ENCODE data around the gene SASH1. TPM values are rescaled to one million over a fixed set of nuclear protein-coding genes. Genes with fewer than 3 reads are reported as not detected.

The SASH1 gene
- total and polyA plus RNA-seq, 9 donors, result 8.6 to 35.2 (median 18.2) TPM

GRCh38 chr6:148296771-148297170 lies 45.9 kb upstream of the SASH1 start:
- 33 to 60% (median 34%) methylated on average over 1 of the region's 1 CpG for WGBS, 3 donors
- Histone ChIP-seq H3K27me3 (no peaks in the 10 kb centered on the region), H3K4me3 (no peak overlapping the region), H3K36me3 (no peaks in the 10 kb centered on the region), H3K4me1 (ENCODE audit: insufficient read depth) (peaks cover 9% of the 10 kb centered on the region), H3K9me3 (no peaks in the 10 kb centered on the region), H3K27ac (no peak overlapping the region)
- DNase-seq, result no peak
- intact Hi-C loops (cut with DNase I), result no loop called here
- no peak for TF ChIP-seq CTCF (IDR thresholded peaks at IDR 0.05)
- no peak for TF ChIP-seq POLR2A (IDR thresholded peaks at IDR 0.05)
- no peak for TF ChIP-seq EP300 (IDR thresholded peaks at IDR 0.05)

DNA sequence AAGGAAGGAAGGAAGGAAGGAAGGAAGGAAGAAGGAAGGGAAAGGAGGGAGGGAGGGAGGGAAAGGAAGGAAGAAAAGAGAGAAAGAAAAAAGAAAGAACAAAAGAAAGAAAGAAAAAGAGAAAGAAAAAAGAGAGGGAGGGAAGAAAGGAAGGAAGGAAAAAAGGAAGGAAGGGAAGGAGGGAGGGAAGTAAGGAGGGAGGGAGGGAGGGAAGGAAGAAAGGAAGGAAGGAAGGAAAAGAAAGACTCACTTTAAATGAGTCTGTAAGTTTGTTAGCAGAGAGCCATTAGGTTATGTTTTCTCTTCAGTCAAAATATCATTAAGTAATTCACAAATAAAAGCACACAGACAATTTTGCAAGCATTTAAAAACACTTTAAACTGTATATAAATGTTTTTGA lies 44.0 kb upstream of the SASH1 start:
- peaks cover 2% of the 10 kb centered on the region for H3K4me1 ChIP-seq (ENCODE audit: insufficient read depth)
- no peak overlapping the region for H3K4me3 ChIP-seq
- no peak for DNase-seq
- TF ChIP-seq EP300 (IDR thresholded peaks at IDR 0.05) (no peak), POLR2A (IDR thresholded peaks at IDR 0.05) (no peak), CTCF (IDR thresholded peaks at IDR 0.05) (no peak)
- H3K36me3 ChIP-seq, result no peaks in the 10 kb centered on the region
- H3K27ac ChIP-seq, result no peak overlapping the region
- no peaks in the 10 kb centered on the region for H3K9me3 ChIP-seq
- intact Hi-C loops (cut with DNase I), result no loop called here
- no peaks in the 10 kb centered on the region for H3K27me3 ChIP-seq

- WGBS, 3 donors, result 93 to 98% (median 95%) methylated on average over 5 of the region's 5 CpGs
- intact Hi-C loops (cut with DNase I), result no loop called here
- H3K27ac ChIP-seq, result no peak overlapping the region
- no peaks in the 10 kb centered on the region for H3K36me3 ChIP-seq
- H3K27me3 ChIP-seq, result no peaks in the 10 kb centered on the region
- TF ChIP-seq EP300 (IDR thresholded peaks at IDR 0.05) (no peak), POLR2A (IDR thresholded peaks at IDR 0.05) (no peak), CTCF (IDR thresholded peaks at IDR 0.05) (no peak)
- no peak overlapping the region for H3K4me3 ChIP-seq
- H3K9me3 ChIP-seq, result no peaks in the 10 kb centered on the region
- no peak for DNase-seq
- no peaks in the 10 kb centered on the region for H3K4me1 ChIP-seq (ENCODE audit: insufficient read depth)
Observed at GRCh38 chr6:148303616-148304015, 39.0 kb upstream of the SASH1 start.

- intact Hi-C loops (cut with DNase I), result no loop called here
- no peaks in the 10 kb centered on the region for H3K4me1 ChIP-seq (ENCODE audit: insufficient read depth)
- no peaks in the 10 kb centered on the region for H3K9me3 ChIP-seq
- no peaks in the 10 kb centered on the region for H3K27me3 ChIP-seq
- DNase-seq, result no peak
- no peak overlapping the region for H3K27ac ChIP-seq
- no peaks in the 10 kb centered on the region for H3K36me3 ChIP-seq
- TF ChIP-seq EP300 (IDR thresholded peaks at IDR 0.05) (no peak), CTCF (IDR thresholded peaks at IDR 0.05) (no peak), POLR2A (IDR thresholded peaks at IDR 0.05) (no peak)
- no peak overlapping the region for H3K4me3 ChIP-seq
- 80 to 90% (median 87%) methylated on average over 7 of the region's 7 CpGs for WGBS, 3 donors
Observed at GRCh38 chr6:148304976-148305375, 37.7 kb upstream of the SASH1 start.

DNA sequence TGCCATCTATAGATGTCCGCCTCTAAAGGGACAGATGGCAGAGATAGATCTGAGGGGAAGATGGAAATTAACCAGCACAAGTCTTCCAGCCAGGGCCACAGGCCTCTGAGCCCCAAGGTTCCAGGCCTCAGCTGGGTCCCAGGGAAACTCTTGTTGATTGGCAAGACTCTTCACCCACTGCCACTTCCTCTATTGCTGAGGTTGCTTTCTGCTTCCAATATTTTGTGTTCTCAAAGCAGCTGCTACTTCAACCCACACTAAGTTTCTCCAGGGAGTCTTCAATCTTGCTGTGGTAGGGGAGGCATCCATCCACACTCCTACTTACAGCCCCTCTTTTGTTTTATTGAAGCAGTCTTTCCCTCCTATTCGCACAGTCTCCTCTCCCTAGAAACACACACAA lies 36.4 kb upstream of the SASH1 start:
- no peak for DNase-seq
- intact Hi-C loops (cut with DNase I), result no loop called here

More for the DNA sequence above, 36.4 kb upstream of the SASH1 start:
- Histone ChIP-seq H3K27ac (no peak overlapping the region), H3K36me3 (no peaks in the 10 kb centered on the region), H3K9me3 (no peaks in the 10 kb centered on the region), H3K4me3 (no peak overlapping the region), H3K4me1 (ENCODE audit: insufficient read depth) (no peaks in the 10 kb centered on the region), H3K27me3 (no peaks in the 10 kb centered on the region)
- TF ChIP-seq POLR2A (IDR thresholded peaks at IDR 0.05), result no peak
- no peak for TF ChIP-seq EP300 (IDR thresholded peaks at IDR 0.05)
- no peak for TF ChIP-seq CTCF (IDR thresholded peaks at IDR 0.05)
- WGBS, 3 donors, result 93 to 95% (median 95%) methylated on average over 2 of the region's 2 CpGs

Data from ovary (tissue), 9 donors.